ENCODE measurements around the gene KSR1.

GRCh38 chr17:27455914-27456680, at the start of gene KSR1:
- peak; percentile 45 for TF ChIP-seq CTCF (IDR thresholded peaks at IDR 0.05; ENCODE audit: low read depth, low read length)
- no peak for TF ChIP-seq EZH2phosphoT487 (IDR thresholded peaks at IDR 0.05; ENCODE audit: low read depth)

Measured in OCI-LY3 (cell line).